ENCODE measurements around the gene PSMC2. TPM values are rescaled to one million over a fixed set of nuclear protein-coding genes. Genes with fewer than 3 reads are reported as not detected.
A peak's percentile ranks its signal among the peaks of the same experiment; 100 is the strongest.

The PSMC2 gene
- total and polyA plus RNA-seq, 11 donors, result 87.7 to 214 (median 123) TPM

- ATAC-seq (peak in 1 of 4 donors; percentile 39), DNase-seq (no peak)
- no peak overlapping the region for H3K4me3 ChIP-seq
- peaks cover 0 to 6% (median 0%) of the 10 kb centered on the region in 12 donors for H3K4me1 ChIP-seq
- H3K27me3 ChIP-seq, result no peaks in the 10 kb centered on the region
- intact Hi-C loops (cut with DNase I), result no loop called here
- H3K27ac ChIP-seq, result no peak overlapping the region
- H3K36me3 ChIP-seq, result peaks cover 0 to 100% (median 100%) of the 10 kb centered on the region in 9 donors
- TF ChIP-seq POLR2A (IDR thresholded peaks at IDR 0.05), result no peak
- TF ChIP-seq, protein P1, sequence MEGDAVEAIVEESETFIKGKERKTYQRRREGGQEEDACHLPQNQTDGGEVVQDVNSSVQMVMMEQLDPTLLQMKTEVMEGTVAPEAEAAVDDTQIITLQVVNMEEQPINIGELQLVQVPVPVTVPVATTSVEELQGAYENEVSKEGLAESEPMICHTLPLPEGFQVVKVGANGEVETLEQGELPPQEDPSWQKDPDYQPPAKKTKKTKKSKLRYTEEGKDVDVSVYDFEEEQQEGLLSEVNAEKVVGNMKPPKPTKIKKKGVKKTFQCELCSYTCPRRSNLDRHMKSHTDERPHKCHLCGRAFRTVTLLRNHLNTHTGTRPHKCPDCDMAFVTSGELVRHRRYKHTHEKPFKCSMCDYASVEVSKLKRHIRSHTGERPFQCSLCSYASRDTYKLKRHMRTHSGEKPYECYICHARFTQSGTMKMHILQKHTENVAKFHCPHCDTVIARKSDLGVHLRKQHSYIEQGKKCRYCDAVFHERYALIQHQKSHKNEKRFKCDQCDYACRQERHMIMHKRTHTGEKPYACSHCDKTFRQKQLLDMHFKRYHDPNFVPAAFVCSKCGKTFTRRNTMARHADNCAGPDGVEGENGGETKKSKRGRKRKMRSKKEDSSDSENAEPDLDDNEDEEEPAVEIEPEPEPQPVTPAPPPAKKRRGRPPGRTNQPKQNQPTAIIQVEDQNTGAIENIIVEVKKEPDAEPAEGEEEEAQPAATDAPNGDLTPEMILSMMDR (IDR thresholded peaks at IDR 0.05), result no peak
- no peaks in the 10 kb centered on the region for H3K9me3 ChIP-seq
Observed at GRCh38 chr7:103317009-103317408, 30.4 kb upstream of the PSMC2 start.

- no peak for DNase-seq
- H3K9me3 ChIP-seq, result no peaks in the 10 kb centered on the region
- intact Hi-C loops (cut with DNase I), result no loop called here
- no peaks in the 10 kb centered on the region for H3K27me3 ChIP-seq
- no peak overlapping the region for H3K4me3 ChIP-seq
- ATAC-seq, result no peak
- peaks cover 0 to 96% (median 82%) of the 10 kb centered on the region in 9 donors for H3K36me3 ChIP-seq
- TF ChIP-seq POLR2A (IDR thresholded peaks at IDR 0.05), result no peak
- TF ChIP-seq, protein P1 (IDR thresholded peaks at IDR 0.05), result no peak
- WGBS, 4 donors, result 91 to 95% (median 94%) methylated on average over 8 of the region's 8 CpGs
- no peaks in the 10 kb centered on the region for H3K4me1 ChIP-seq
- H3K27ac ChIP-seq, result no peak overlapping the region
Observed at GRCh38 chr7:103325744-103326143, 21.7 kb upstream of the PSMC2 start.

GRCh38 chr7:103336761-103337160 is 10.7 kb upstream of the PSMC2 start:
- ATAC-seq (no peak), DNase-seq (no peak)
- no peak overlapping the region for H3K4me3 ChIP-seq
- no peaks in the 10 kb centered on the region for H3K27me3 ChIP-seq
- intact Hi-C loops (cut with DNase I), result no loop called here
- no peak overlapping the region for H3K27ac ChIP-seq
- peaks cover 0 to 15% (median 0%) of the 10 kb centered on the region in 12 donors for H3K4me1 ChIP-seq
- WGBS, 4 donors, result 87 to 97% (median 95%) methylated on average over 2 of the region's 2 CpGs
- no peaks in the 10 kb centered on the region for H3K9me3 ChIP-seq
- H3K36me3 ChIP-seq, result peaks cover 0 to 95% (median 89%) of the 10 kb centered on the region in 9 donors
- TF ChIP-seq, protein P1 (IDR thresholded peaks at IDR 0.05), result no peak
- no peak for TF ChIP-seq POLR2A (IDR thresholded peaks at IDR 0.05)

DNA sequence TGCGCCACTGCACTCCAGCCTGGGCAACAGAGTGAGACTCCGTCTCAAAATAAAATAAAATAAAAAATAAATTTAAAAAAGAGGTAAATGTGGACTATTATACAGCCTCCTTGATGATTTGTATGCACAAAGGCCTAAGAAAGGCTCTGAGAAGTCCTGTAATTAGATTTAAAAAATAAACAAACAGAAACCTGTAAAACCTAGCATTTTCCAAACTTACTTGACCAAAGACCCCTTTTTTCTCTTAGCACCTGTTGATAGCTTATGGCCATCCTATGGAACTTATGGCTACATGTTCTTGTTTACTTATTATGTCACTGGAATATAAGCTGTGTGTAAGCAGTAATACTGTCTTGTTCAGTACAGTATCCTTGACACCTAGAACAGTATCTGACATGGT is 8.6 kb upstream of the PSMC2 start:
- Histone ChIP-seq H3K9me3 (no peaks in the 10 kb centered on the region), H3K36me3 (peaks cover 0 to 83% (median 77%) of the 10 kb centered on the region in 9 donors), H3K27ac (no peak overlapping the region), H3K4me1 (peaks cover 0 to 30% (median 12%) of the 10 kb centered on the region in 12 donors), H3K4me3 (no peak overlapping the region), H3K27me3 (no peaks in the 10 kb centered on the region)
- intact Hi-C loops (cut with DNase I), result no loop called here
- no peak for TF ChIP-seq POLR2A (IDR thresholded peaks at IDR 0.05)
- TF ChIP-seq, protein P1 (IDR thresholded peaks at IDR 0.05), result no peak
- 98 to 99% (median 98%) methylated on average over 2 of the region's 2 CpGs for WGBS, 4 donors
- ATAC-seq, result no peak
- DNase-seq, result no peak

All from heart left ventricle (tissue), 16 donors.